ENCODE data around the gene TTF2. TPM values are rescaled to one million over a fixed set of nuclear protein-coding genes. Genes with fewer than 3 reads are reported as not detected.
A peak's percentile ranks its signal among the peaks of the same experiment; 100 is the strongest.

The TTF2 gene
- total RNA-seq, 1 experiment from 2014 or later = 88.8 TPM

DNA sequence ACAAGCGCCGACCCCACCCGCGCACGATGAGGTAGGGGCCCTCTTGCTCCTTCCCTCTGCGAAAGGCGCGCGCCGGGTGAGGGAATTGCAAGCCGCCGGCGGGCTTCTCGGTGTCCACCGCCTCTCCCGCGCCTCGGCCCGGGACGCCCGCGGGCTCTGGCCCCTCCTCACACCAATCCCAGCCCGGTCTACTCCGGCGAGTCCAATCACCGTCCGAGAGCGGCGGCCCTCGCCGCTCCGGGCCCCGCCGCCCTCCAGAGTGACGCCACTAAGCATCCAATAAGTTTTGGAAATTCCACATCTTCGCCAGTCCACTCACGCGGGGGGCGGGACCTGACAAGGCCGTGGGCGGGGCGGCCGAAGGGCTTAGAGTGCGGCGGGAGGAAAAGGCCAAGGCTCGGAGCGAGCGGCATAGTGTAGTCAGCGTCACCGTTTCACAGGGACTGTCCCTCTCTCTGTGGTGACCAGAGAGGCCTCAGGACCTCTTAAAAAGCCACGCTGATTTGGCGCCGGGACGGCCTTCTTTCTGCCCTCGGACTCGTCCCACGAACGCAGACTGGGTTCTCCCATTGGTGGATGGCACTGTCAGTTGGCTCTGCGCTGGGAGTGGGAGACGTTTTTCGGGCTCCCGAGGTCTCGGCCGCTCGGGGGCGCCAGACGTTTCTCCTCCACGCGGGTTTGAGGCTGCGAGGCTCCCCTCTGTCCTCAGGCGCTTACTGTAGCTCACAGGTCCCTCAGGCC is 61.6 kb downstream of the TTF2 start, which contains the start of gene TRIM45 (continued):
- TF ChIP-seq ETV6 (CRISPR knock-in tag; IDR thresholded peaks at IDR 0.05) (peak; percentile 80), NFE2L1 (CRISPR knock-in tag; IDR thresholded peaks at IDR 0.05) (peak; percentile 7; the same call in 1 of the 2 replicates), SMAD3 (CRISPR knock-in tag; IDR thresholded peaks at IDR 0.05; ENCODE audit: borderline replicate concordance) (0 out of 2 replicates have a peak, but pooled peaks have one; percentile 19), ZNF416 (CRISPR knock-in tag; IDR thresholded peaks at IDR 0.05) (no peak), ESRRA (CRISPR knock-in tag; IDR thresholded peaks at IDR 0.05; ENCODE audit: borderline replicate concordance) (no peak), NFYB (CRISPR knock-in tag; conservative IDR thresholded peaks at IDR 0.05; ENCODE audit: low read depth) (peak; percentile 78), SP1 (CRISPR knock-in tag; conservative IDR thresholded peaks at IDR 0.05) (peak; percentile 59; the same call in 1 of the 2 replicates), FOXP1 (CRISPR knock-in tag; IDR thresholded peaks at IDR 0.05; ENCODE audit: borderline replicate concordance) (peak; percentile 72; the same call in 1 of the 2 replicates), TEAD4 (CRISPR knock-in tag; IDR thresholded peaks at IDR 0.05) (peak; percentile 9; the same call in 1 of the 2 replicates), FOXK1 (CRISPR knock-in tag; IDR thresholded peaks at IDR 0.05) (peak; percentile 52; the same call in 1 of the 2 replicates), ZNF121 (CRISPR knock-in tag; IDR thresholded peaks at IDR 0.05) (no peak)
- TF ChIP-seq, protein P1, sequence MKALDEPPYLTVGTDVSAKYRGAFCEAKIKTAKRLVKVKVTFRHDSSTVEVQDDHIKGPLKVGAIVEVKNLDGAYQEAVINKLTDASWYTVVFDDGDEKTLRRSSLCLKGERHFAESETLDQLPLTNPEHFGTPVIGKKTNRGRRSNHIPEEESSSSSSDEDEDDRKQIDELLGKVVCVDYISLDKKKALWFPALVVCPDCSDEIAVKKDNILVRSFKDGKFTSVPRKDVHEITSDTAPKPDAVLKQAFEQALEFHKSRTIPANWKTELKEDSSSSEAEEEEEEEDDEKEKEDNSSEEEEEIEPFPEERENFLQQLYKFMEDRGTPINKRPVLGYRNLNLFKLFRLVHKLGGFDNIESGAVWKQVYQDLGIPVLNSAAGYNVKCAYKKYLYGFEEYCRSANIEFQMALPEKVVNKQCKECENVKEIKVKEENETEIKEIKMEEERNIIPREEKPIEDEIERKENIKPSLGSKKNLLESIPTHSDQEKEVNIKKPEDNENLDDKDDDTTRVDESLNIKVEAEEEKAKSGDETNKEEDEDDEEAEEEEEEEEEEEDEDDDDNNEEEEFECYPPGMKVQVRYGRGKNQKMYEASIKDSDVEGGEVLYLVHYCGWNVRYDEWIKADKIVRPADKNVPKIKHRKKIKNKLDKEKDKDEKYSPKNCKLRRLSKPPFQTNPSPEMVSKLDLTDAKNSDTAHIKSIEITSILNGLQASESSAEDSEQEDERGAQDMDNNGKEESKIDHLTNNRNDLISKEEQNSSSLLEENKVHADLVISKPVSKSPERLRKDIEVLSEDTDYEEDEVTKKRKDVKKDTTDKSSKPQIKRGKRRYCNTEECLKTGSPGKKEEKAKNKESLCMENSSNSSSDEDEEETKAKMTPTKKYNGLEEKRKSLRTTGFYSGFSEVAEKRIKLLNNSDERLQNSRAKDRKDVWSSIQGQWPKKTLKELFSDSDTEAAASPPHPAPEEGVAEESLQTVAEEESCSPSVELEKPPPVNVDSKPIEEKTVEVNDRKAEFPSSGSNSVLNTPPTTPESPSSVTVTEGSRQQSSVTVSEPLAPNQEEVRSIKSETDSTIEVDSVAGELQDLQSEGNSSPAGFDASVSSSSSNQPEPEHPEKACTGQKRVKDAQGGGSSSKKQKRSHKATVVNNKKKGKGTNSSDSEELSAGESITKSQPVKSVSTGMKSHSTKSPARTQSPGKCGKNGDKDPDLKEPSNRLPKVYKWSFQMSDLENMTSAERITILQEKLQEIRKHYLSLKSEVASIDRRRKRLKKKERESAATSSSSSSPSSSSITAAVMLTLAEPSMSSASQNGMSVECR (CRISPR knock-in tag; IDR thresholded peaks at IDR 0.05; ENCODE audit: borderline replicate concordance) = 0 out of 2 replicates have a peak, but pooled peaks have one; percentile 51
- TF ChIP-seq, protein P2, sequence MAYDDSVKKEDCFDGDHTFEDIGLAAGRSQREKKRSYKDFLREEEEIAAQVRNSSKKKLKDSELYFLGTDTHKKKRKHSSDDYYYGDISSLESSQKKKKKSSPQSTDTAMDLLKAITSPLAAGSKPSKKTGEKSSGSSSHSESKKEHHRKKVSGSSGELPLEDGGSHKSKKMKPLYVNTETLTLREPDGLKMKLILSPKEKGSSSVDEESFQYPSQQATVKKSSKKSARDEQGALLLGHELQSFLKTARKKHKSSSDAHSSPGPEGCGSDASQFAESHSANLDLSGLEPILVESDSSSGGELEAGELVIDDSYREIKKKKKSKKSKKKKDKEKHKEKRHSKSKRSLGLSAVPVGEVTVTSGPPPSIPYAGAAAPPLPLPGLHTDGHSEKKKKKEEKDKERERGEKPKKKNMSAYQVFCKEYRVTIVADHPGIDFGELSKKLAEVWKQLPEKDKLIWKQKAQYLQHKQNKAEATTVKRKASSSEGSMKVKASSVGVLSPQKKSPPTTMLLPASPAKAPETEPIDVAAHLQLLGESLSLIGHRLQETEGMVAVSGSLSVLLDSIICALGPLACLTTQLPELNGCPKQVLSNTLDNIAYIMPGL (CRISPR knock-in tag; IDR thresholded peaks at IDR 0.05) = peak; percentile 86

DNA sequence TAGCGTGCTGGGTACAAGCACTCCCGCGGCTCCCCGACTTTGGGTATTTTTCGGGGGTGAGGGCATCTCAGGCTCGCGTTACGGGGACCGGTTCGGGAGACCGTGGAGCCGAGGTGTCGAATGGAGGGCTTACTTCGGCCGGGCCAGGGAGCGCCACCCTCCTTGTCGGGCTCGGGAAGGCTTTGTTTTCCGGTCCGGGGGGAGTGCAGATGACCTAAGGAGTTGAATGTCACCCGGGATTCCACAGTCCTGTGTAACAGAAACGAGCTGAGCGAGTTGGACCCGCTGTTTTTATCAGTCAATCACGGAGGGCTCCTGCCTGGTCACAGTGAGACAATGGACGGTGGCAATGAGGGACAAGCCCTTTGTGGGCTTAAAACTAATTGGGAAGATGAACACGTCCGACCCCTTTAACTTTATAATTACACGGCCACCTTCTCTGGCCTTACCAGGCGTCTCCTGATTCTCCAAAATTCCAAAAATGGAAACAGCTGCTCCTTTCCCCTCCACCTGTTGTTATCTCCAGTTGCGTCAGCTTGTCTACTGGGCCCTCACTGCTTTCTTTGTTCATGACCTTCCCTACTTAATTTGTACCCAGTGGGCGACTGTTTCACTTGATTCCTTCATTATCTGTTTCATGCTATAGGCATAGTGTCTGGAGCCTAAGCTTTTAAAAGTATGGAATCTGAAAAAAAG is 62.4 kb downstream of the TTF2 start:
- no peak overlapping the region for H3K27ac Mint-ChIP-seq
- POLR2A ChIA-PET = interaction anchor here (1.0 kb wide), 2 partner anchors 62 to 162 kb away, joined by 4 to 5 read pairs; partner anchors contain the start of gene TTF2
- no peak for DNase-seq (ENCODE audit: low spot score)

More for the DNA sequence above, 62.4 kb downstream of the TTF2 start:
- no peaks in the 10 kb centered on the region for H3K9me3 Mint-ChIP-seq
- peaks cover 9% of the 10 kb centered on the region; the same call in 1 of the 2 replicates for H3K36me3 Mint-ChIP-seq
- no peak for ATAC-seq
- CTCF ChIA-PET = interaction anchor here (0.7 to 5.3 kb wide), 7 partner anchors 14 to 163 kb away, joined by 3 to 63 read pairs (median 4); partner anchors contain the start of gene TTF2
- TF ChIP-seq NR2C2 (CRISPR knock-in tag; IDR thresholded peaks at IDR 0.05) = no peak
- TF ChIP-seq, protein P3, sequence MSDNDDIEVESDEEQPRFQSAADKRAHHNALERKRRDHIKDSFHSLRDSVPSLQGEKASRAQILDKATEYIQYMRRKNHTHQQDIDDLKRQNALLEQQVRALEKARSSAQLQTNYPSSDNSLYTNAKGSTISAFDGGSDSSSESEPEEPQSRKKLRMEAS (CRISPR knock-in tag; IDR thresholded peaks at IDR 0.05) = peak; percentile 70
- peak; percentile 14; the same call in 1 of the 2 replicates for TF ChIP-seq FOXK1 (CRISPR knock-in tag; IDR thresholded peaks at IDR 0.05)
- TF ChIP-seq, protein P2 (CRISPR knock-in tag; IDR thresholded peaks at IDR 0.05) = 0 out of 2 replicates have a peak, but pooled peaks have one; percentile 26
- H3K27me3 Mint-ChIP-seq (ENCODE audit: low read depth) = no peaks in the 10 kb centered on the region
- peaks cover 13% of the 10 kb centered on the region for H3K4me1 Mint-ChIP-seq
- peak overlapping the region; percentile 80 for H3K4me3 Mint-ChIP-seq
